CD4-positive, alpha-beta T cell treated with Interleukin-21 for 1 hour (primary cell): Measurements from ENCODE around the gene ANKFN1.

Experiments used
- DNase-seq: peaks from one replicate; pipeline ENCODE4 v3.0.0-alpha.2; 2020

The ANKFN1 gene

GRCh38 chr17:56451629-56452028 lies 298.4 kb downstream of the ANKFN1 start:
- no peak for DNase-seq

GRCh38 chr17:56452461-56452860 lies 299.2 kb downstream of the ANKFN1 start:
- no peak for DNase-seq

DNA sequence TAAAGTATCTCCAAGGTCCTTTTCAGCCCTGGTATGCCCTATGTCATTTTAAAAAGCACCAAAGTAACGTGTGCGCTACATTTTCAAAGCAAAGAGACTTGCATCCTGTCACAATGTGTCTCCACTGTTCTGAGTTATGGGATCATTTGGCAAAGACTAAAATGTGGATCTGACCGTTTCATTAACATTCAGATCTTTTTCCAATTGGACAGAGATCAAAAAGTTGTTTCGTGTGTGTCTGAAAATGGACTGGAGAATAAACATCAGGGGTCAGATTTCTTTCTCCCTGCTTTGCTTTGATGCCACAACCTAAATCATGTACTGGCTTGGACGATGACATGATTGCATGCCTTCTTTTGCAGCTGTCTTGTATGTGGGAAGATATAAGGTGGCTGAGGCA lies 304.2 kb downstream of the ANKFN1 start:
- no peak for DNase-seq

DNA sequence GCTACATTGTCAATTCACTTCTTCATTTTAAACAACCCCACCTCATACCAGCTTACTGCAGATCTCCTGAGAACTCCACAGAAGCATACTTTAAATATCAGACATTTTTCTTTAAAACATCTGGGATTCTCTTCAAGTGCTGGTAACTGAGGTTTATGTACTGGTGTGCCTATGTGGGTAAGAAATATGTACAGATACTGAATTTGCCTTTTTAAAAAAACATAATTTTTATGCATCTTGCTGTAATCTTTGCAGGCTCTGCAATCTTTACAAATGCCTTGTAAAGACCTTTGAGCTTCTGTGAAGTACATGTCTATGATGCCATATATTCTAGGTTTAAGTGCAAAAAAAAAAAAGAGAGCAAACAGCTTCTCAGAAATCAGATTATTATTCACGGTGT lies 312.6 kb downstream of the ANKFN1 start:
- no peak for DNase-seq

DNA sequence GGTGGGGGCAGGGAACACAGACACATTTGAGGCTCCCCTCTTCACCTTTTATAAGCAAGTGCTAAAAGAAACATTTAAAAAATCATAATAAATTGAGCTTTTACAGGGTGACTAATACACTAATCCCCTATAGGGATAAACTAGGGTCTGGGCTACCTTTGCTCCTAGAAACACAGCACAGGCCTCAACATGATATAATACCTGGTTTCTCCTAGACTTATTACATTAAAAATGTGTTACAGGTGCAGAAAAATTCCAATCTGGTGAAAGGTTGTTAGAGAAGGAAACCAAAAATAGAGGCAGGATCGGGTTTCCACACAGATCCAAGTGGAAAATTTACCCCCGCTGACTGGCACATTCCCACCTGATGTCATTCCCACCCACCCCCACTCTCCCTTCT lies 315.6 kb downstream of the ANKFN1 start:
- DNase-seq: no peak

DNA sequence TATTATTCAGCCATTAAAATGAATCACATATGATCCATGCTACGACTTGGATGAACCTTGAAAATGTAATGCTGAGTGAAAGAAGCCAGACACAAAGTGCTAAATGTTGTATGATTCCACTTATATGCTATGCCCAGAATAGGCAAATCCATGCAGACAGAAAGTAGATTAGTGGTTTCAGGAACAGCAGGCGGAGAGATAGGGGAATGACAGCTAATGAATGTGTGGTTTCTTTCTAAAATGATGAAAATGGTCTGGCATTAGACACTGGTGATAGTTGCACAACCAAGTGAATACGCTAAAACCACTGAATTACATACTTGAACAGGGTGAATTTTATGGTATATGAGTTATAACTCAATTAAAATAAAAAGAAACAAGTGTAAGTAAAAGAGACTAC lies 318.4 kb downstream of the ANKFN1 start:
- no peak for DNase-seq

DNA sequence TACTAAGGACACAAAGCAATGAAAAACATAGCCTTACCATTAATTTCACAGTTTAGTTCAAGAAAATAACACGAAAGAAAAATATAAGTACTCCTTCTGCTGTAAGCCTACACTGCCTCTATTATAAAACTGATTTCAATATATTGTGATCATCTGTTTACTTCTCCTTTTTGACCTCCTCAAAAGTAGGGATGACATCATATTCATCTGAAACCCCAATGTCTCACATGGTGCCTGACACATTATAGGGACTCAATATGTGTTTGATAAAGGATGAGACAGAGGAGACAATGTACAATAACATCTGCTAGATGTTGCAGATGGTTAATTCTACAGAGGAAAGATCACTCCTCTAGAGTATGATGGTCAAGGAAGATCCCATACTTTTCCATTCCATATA lies 321.8 kb downstream of the ANKFN1 start:
- no peak for DNase-seq

DNA sequence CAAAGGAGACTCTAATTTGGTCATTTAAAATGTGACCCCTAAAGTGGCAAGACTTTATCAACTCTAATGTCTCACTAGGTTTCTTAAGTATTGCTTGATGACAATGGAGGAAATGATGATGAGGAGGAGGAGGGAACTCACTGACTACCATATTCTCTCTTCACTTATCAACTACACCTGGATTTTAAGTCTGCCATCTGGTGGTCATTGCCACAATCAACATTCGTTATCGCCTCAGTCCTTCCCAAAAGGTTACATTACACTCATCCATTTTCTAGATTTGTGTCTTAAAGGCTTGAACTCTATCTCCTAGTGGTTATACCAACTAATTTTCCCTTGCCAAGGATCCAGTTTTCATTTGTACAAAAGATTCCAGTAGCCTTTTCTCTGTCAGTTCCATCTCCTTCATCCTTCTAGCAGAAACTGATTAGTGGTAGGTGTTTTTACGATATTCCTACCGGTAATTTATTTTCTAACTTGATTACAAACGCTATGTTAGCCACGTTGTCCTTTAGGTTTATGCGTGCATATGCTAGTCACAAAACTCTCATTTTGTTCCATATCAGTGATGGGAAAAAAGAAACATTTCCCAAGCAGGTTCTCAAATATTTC lies 325.7 kb downstream of the ANKFN1 start:
- DNase-seq: peak; percentile 4

- no peak for DNase-seq
Measured at GRCh38 chr17:56480501-56480900, 327.2 kb downstream of the ANKFN1 start.

GRCh38 chr17:56481659-56482058 lies 328.4 kb downstream of the ANKFN1 start:
- DNase-seq: no peak

GRCh38 chr17:56482229-56482628 lies 329.0 kb downstream of the ANKFN1 start:
- no peak for DNase-seq

- no peak for DNase-seq
Measured at GRCh38 chr17:56486732-56487131, 333.5 kb downstream of the ANKFN1 start.

DNA sequence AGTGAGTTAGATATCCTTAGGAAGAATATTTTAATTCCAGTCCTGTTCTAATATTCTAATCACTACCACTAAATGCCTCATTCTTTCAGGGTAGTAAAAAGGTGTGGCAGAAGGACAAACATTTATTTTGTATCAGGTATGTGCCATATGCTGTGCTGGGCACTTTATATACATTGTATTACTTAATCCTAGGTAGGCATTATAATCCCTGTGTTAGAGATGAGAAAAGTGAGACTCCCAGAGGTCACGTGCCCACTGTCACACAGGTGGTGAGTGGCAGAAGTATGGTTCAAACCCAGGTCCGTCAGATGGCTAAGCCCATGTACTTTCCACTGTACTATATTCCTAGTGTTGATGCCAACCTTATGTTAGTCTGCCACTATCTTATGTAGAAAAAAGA lies 335.5 kb downstream of the ANKFN1 start:
- DNase-seq: no peak

- no peak for DNase-seq
Measured at GRCh38 chr17:56489980-56490379, 336.7 kb downstream of the ANKFN1 start.

GRCh38 chr17:56495556-56495955 lies 342.3 kb downstream of the ANKFN1 start:
- DNase-seq: no peak

DNA sequence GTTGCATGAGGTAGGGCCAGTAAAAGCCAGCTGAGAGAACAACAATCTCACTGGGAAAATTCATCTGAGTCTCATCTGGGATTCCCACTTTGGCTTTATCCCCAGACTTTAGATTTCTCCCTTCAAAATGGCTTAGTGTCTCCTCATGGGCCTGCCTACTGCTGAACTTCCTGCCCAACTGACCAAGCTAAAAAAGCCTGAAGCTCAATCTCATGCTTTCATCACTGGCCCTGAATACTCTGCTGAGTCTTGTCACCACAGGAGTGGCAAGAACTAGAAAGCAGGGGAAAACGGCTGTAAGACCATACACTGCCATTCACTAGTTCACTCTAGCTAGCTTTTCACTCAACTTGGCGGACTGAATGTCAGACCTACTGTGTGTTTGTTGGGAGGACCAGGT lies 343.9 kb downstream of the ANKFN1 start:
- no peak for DNase-seq

DNA sequence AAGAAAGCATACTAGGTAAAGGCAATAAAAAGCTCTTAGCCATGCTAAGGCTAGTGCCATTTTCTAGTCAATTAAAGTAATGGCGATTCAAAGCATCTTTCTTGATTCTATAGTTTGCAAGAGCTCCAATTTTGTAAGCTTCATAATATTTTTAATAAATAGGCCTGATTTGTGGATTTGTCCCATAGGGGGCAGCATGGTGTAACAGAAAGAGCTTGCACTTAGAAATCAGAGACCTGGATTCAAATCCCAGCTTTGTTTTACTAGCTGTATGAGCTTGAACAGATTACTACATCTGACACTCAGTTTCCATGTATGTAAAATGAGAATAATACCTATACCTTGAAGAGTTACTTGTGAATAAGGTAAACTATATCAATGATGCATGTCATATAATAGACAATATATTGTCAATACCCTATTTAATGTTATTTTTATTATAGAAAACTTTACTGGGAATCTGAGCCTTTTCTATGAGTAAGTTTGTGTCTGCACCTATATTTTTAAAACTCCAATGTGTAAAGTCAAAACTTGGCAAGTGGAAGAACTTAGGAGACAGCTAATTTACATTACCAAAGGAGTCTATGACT lies 346.6 kb downstream of the ANKFN1 start:
- DNase-seq: peak; percentile 6

DNA sequence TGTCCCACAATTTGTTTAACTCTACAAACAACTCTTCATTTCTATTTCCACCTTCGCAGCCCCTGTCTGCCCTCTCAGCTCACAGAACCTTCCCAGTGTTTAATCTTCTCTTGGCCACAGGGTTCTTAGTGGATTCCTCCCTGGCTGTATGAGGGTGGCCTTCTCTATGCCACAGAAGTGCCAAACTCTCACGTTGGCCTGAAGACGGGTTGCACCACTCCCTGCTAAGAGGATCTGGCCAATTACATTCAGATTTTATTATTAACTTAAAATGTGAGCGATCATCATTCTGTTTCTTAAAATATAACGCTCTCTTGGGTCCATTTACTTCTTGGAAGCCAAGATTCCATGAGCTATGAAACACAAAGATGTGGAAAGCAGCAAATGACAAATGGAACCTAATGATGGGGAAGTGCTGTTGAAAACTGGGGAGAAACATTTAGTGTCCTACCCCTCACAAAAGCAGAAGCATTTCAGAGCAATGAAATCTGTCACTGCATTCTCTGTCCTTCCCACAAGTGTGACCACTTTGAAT lies 348.9 kb downstream of the ANKFN1 start:
- no peak for DNase-seq

- DNase-seq: no peak
Measured at GRCh38 chr17:56505154-56505756, 352.0 kb downstream of the ANKFN1 start.

DNA sequence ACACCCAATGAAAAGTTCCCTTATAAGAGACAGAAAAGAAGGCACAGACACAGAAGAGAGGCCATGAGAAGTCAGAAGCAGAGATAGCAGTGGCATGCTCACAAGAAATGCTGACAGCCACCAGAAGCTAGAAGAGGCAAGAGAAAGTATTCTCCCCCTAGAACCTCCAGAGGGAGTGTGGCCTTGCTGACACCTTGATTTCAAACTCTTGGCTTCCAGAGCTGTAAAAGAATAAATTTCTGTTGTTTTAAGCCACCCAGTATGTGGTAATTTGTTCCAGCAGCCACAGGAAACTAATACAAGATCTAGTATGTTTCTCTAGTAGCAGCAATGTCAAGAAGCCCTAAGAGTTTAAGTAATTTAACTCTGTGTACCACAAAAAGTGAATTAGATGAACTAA lies 353.1 kb downstream of the ANKFN1 start:
- DNase-seq: no peak

DNA sequence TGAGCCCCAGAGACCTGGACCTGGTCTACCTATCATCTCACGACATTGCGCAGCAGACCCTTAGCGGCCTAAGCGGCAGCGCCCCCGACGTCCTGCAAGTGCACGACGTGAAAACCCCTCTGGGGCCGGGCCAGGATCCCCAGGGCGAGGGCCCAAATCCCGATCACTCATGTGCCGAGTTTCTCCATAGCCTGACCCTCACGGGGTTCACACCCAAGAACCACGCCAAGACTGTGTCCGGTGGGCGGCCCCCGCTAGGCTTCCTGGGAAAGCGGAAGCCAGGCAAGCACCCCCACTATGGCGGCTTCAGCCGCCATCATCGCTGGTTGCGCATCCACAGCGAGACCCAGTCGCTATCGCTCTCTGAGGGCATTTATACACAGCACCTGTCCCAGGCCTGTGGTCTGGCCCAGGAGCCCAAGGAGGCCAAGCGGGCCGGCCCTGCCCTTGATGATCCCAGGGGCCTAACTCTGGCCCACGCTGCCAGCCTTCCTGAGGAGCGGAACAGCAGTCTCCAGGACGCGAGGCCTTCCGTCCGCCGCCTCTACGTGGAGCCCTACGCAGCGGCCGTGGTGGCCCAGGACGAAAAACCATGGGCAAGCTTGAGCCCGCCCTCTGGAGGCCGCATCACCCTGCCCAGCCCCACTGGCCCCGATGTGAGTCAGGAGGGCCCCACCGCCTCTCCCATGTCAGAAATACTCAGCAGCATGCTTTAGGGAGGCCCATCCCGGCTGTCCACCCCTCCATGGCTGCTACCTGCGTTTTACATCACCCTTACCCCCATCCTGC lies 357.5 kb downstream of the ANKFN1 start:
- no peak for DNase-seq

GRCh38 chr17:56514264-56514663 lies 361.0 kb downstream of the ANKFN1 start:
- DNase-seq: no peak

GRCh38 chr17:56514899-56515298 lies 361.6 kb downstream of the ANKFN1 start:
- DNase-seq: no peak
